ENCODE data around the gene LIN54.

DNA sequence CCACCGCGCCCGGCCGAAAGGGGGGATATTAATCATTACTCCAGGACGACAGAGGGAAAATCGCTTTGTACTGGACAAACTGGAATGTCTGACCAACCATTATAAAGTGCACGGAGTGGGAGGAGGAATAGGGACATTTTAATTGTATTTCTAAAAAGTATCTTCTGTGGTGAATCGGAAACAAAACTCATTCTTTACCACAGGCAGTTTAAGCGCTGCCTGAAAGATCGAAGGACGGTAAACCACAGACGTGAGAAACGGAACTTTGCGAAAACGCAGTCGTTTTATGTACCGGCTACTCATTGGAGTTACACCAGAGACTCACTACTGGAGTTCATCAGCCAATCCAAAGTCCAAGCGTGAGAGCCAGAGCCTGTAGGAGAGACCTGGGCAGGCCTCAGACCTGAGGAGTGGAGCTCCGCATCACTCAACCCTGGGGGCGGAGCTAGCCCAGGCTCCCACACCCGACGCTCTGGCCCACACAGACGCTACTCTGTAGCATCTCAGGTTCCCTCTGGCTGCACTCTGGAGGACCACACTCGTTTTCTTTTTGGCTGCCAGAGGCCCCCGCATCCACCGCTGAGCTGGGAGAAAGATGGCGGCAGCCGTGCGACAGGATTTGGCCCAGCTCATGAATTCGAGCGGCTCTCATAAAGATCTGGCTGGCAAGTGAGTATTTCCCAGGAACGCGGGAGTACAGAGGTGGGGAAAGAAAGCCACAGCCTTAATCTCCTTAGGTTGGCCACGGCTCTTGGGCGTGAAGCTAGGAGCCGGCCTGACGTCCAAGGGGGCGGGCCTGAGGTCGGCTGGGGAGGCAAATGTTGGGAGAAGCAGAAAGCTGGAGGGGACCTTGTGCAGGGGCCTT lies 24.2 kb upstream of the LIN54 start, which contains the start of gene COPS4:
- TF ChIP-seq, protein P1, sequence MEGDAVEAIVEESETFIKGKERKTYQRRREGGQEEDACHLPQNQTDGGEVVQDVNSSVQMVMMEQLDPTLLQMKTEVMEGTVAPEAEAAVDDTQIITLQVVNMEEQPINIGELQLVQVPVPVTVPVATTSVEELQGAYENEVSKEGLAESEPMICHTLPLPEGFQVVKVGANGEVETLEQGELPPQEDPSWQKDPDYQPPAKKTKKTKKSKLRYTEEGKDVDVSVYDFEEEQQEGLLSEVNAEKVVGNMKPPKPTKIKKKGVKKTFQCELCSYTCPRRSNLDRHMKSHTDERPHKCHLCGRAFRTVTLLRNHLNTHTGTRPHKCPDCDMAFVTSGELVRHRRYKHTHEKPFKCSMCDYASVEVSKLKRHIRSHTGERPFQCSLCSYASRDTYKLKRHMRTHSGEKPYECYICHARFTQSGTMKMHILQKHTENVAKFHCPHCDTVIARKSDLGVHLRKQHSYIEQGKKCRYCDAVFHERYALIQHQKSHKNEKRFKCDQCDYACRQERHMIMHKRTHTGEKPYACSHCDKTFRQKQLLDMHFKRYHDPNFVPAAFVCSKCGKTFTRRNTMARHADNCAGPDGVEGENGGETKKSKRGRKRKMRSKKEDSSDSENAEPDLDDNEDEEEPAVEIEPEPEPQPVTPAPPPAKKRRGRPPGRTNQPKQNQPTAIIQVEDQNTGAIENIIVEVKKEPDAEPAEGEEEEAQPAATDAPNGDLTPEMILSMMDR (IDR thresholded peaks at IDR 0.05), result peak in 3 of 4 experiments; percentile 38 to 75 (median 69)
- TF ChIP-seq POLR2A (IDR thresholded peaks at IDR 0.05), result peak; percentile 82
